ENCODE results near the gene FRMD8. TPM values are rescaled to one million over a fixed set of nuclear protein-coding genes. Genes with fewer than 3 reads are reported as not detected.
"Not testable (repeated sequence)": the region's sequence is repeated elsewhere in the genome, so short reads cannot be mapped to it uniquely, and the experiment has no call there.

The FRMD8 gene
- total RNA-seq, 4 donors from 2014 or later = 96.5 to 226 (median 128) TPM

- 50 to 54% methylated on average over 15 of the region's 15 CpGs for WGBS, 2 donors
- TF ChIP-seq EP300 (IDR thresholded peaks at IDR 0.05) (peak; percentile 73 to 82), POLR2A (IDR thresholded peaks at IDR 0.05) (peak in 1 of 2 donors; percentile 13)
- not testable (repeated sequence) for H3K4me3 ChIP-seq, H3K9me3 ChIP-seq, H3K27me3 ChIP-seq
- peak; percentile 26 to 28 for DNase-seq (ENCODE audit: low spot score in 2 of 2)
- Histone ChIP-seq H3K36me3 (peaks cover 0 to 45% (median 6%) of the 10 kb centered on the region in 3 donors), H3K27ac (peak overlapping the region; percentile 80 to 100 (median 98)), H3K4me1 (peaks cover 0 to 72% (median 45%) of the 10 kb centered on the region in 4 donors)
Observed at GRCh38 chr11:65413077-65413664, 26.7 kb downstream of the FRMD8 start.

GRCh38 chr11:65414776-65415498, 28.5 kb downstream of the FRMD8 start:
- Histone ChIP-seq H3K27me3 (no peaks in the 10 kb centered on the region), H3K4me1 (peaks cover 0 to 87% (median 58%) of the 10 kb centered on the region in 4 donors), H3K27ac (peak overlapping the region; percentile 98 to 100 (median 99)), H3K9me3 (no peaks in the 10 kb centered on the region), H3K4me3 (no peak overlapping the region), H3K36me3 (peaks cover 0 to 28% (median 0%) of the 10 kb centered on the region in 3 donors)
- TF ChIP-seq, protein P1, sequence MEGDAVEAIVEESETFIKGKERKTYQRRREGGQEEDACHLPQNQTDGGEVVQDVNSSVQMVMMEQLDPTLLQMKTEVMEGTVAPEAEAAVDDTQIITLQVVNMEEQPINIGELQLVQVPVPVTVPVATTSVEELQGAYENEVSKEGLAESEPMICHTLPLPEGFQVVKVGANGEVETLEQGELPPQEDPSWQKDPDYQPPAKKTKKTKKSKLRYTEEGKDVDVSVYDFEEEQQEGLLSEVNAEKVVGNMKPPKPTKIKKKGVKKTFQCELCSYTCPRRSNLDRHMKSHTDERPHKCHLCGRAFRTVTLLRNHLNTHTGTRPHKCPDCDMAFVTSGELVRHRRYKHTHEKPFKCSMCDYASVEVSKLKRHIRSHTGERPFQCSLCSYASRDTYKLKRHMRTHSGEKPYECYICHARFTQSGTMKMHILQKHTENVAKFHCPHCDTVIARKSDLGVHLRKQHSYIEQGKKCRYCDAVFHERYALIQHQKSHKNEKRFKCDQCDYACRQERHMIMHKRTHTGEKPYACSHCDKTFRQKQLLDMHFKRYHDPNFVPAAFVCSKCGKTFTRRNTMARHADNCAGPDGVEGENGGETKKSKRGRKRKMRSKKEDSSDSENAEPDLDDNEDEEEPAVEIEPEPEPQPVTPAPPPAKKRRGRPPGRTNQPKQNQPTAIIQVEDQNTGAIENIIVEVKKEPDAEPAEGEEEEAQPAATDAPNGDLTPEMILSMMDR (IDR thresholded peaks at IDR 0.05) = no peak
- no peak for TF ChIP-seq POLR2A (IDR thresholded peaks at IDR 0.05)
- WGBS, 2 donors = 66 to 73% methylated on average over 10 to 11 of the region's 11 CpGs
- peak in 1 of 2 donors; percentile 12 for DNase-seq (ENCODE audit: low spot score in 2 of 2)

GRCh38 chr11:65415499-65416340, 29.3 kb downstream of the FRMD8 start:
- WGBS, 2 donors = 47 to 57% methylated on average over 8 to 9 of the region's 11 CpGs
- Histone ChIP-seq H3K4me3 (peak overlapping the region in 2 of 4 donors; percentile 38 to 80), H3K27ac (peak overlapping the region; percentile 98 to 100 (median 99)), H3K9me3 (no peaks in the 10 kb centered on the region), H3K36me3 (peaks cover 0 to 23% (median 0%) of the 10 kb centered on the region in 3 donors), H3K27me3 (no peaks in the 10 kb centered on the region), H3K4me1 (peaks cover 0 to 93% (median 65%) of the 10 kb centered on the region in 4 donors)
- TF ChIP-seq, protein P1 (IDR thresholded peaks at IDR 0.05) = no peak
- TF ChIP-seq POLR2A (IDR thresholded peaks at IDR 0.05) (no peak), EP300 (IDR thresholded peaks at IDR 0.05) (no peak)
- DNase-seq (ENCODE audit: low spot score in 2 of 2) = peak in 1 of 2 donors; percentile 14

DNA sequence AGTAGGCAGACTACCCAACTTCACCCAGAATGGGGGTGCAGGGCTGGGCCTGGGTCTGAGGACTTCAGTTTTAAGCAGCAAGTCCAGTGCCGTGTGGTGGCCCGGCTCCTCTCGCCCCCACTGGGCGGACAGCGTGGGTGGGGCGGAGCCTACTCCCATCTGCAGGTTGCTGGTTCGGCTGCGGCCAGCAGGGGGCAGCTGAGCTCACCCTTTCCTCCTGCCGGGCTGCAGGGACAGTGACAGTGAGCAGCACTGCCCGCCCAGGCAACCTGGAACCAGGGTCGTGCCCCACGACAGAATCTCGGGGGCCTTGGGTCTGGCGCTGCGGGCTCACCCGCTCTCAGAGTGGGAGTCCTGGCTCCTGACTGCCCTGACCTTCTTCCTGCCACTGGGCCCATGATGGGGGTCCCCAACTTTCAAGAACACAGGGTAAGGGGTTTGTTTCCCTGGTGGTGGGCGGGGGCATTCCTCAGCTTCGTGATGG, 29.9 kb downstream of the FRMD8 start:
- Histone ChIP-seq H3K4me1 (peaks cover 0 to 90% (median 65%) of the 10 kb centered on the region in 4 donors), H3K27me3 (no peaks in the 10 kb centered on the region), H3K9me3 (no peaks in the 10 kb centered on the region), H3K27ac (peak overlapping the region; percentile 98 to 100 (median 99)), H3K36me3 (peaks cover 0 to 17% (median 0%) of the 10 kb centered on the region in 3 donors), H3K4me3 (peak overlapping the region; percentile 26 to 80 (median 34))
- TF ChIP-seq EP300 (IDR thresholded peaks at IDR 0.05) (peak; percentile 38 to 90), POLR2A (IDR thresholded peaks at IDR 0.05) (peak; percentile 23 to 64)
- TF ChIP-seq, protein P1 (IDR thresholded peaks at IDR 0.05) = peak; percentile 96 to 100 (median 99)
- WGBS, 2 donors = 3 to 10% methylated on average over 3 to 11 of the region's 18 CpGs
- peak; percentile 89 to 94 for DNase-seq (ENCODE audit: low spot score in 2 of 2)
